NCI-H2107 (cell line): ENCODE results near the gene ATP6V1F.

Source experiments
- DNase-seq: peaks from one replicate; lab custom pipeline; 2025; lab: John Stamatoyannopoulos, UW

ATP6V1F gene

GRCh38 chr7:128882134-128882533 lies 19.5 kb downstream of the ATP6V1F start:
- DNase-seq: no peak

DNA sequence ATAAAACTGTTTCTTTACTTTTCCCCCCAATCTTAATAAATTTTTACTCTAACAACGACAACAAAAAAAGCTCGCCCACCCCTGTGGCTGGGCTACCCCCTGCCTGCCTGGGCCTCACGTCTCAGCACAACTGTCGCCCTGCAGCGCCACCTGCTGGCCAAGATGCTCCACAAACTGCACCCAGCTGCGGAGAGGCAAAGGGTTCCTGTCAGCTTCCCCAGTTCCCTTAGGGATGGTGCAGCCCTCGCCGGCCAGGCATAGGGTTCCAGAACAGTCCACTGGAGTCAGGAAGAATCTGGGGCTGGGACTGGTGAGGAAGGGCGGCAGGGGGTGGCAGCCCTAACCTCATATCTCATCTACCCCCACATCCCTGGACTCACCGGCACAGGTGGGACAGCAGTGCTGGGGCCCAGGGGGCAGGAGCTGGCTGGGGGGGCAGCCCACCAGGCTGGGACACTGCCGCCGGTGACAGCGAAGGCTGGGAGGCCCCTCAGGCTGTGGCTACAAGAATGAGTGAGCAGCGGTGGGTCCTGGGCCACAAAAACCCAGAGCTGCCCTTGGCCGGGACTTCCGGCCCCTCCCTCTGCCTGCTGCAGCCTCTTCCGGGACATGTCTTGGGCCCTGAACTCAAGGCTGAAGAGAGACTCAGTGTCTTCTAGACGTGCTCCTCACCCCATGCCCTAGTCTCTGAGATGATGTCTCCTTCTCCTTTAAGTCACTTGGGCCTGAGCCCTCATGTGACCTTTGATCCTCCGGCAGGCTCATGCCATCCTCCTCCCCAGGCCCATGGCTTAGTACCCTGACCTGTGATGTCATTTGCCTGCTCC lies 21.2 kb downstream of the ATP6V1F start:
- no peak for DNase-seq

DNA sequence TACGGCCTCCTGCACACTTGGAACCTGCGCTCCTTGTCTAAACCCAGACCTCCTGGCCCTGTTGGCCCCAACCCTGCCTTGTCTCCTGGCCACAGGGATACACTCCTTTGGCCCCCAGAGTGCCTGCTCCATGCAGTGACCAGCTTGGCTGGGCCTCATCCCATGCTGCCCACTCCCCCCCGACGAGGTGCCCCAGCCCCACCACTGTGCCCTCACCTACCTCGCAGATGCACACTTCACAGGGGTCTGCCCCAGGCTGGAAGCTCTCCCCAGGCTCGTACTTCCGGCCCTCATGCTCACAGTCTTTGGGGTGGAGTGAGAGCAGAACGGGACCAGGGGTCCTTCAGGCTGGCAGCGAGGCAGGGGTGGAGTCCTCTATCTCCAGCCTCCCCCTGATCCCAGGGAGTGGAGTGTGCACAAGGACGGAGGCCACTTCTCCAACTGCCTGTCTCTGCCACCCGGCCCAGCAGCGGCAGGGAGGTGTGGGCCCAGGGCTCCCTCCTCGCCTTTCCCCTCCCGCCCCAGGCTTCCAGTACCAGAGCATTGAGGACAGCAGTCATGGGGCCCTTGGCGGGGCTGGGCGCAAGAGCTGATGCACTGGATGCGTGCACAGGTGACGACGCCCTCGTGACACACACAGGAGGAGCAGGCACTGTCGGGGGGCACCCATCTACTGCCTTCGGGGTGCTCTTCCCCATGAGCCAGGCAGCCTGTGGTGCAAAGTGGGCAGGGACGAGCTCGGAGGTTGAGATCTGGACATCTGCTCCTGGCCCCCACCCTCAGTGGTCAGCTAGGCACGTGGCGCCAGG lies 22.1 kb downstream of the ATP6V1F start:
- no peak for DNase-seq

DNA sequence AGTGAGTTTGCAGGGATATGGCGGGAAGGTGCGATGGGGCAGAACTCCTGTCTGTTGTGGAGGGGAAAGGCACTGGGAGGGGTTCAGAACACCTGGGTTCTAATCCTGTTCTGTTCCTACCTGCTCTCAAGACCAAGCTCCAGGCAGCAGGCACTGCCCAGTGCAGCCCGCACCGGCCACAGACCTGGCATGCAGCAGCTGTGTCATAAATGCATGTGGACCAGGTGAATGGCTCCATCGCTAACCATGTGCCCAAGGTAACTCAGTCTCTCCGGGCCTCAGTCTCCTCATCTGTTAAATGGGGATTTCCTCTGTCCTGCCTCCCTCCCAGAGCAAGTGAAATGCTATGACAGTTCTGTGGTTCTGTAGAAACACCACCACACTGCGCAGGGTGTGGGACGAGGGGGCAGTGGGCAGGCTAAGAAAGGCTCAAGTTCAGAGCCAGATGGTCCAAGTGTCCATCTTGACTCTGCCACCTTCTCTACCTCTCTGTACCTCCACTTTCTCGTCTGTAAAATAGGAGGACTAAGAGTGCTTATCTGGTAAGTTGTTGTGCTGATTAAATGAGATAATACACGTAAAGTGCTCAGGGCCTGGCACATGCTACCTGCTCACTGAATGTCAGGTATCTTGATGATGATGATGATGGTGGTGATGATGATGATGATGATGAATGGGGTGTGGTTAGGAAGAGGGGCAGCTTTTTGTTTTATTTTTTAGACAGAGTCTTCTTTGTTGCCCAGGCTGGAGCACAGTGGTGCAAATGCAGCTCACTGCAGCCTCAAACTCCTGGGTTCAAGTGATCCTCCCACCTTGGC lies 22.9 kb downstream of the ATP6V1F start:
- DNase-seq: no peak

DNA sequence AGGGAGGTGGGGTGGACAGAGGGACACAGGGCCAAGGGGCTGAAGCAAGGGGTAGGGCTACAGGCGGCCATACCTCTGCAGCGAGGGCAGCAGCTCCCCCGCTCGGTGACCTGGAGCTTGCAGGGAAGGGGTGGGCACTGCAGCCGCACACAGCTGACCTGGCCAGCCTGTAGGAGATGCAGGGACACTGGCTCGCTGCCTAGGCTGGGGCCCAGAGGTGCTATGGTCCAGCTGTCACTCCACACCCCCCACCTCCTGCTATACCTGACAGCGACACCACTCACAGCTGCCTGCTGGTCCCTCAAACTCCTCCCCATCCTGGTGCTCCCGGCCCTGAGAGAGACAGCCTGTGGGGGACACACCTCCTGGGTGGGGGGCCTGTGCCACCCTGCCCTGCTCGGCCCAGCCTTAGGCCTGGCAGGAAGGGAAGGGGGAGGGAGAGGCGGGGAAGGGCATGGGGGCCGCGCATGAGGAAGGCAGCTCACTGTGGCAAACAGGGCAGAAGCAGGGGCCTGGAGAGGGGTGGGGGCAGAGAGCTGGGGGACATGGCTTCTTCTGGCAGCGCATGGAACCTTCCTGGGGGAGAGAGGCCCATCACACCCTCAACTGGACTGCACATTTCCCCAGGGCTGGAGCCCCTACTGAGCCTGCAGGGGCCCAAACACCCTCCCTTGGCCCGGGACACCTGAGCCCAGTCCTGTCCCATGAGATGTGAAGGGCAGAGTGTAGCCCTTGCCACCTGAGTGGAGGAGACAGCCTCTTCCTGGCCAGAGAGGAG lies 23.9 kb downstream of the ATP6V1F start:
- DNase-seq: no peak

- no peak for DNase-seq
These were observed 24.7 kb downstream of the ATP6V1F start for GRCh38 chr7:128887169-128888038.

GRCh38 chr7:128888039-128888755 lies 25.5 kb downstream of the ATP6V1F start:
- no peak for DNase-seq

- DNase-seq: no peak
These were observed 26.1 kb downstream of the ATP6V1F start for GRCh38 chr7:128888756-128889095.

GRCh38 chr7:128889121-128889520 lies 26.5 kb downstream of the ATP6V1F start:
- DNase-seq: no peak

DNA sequence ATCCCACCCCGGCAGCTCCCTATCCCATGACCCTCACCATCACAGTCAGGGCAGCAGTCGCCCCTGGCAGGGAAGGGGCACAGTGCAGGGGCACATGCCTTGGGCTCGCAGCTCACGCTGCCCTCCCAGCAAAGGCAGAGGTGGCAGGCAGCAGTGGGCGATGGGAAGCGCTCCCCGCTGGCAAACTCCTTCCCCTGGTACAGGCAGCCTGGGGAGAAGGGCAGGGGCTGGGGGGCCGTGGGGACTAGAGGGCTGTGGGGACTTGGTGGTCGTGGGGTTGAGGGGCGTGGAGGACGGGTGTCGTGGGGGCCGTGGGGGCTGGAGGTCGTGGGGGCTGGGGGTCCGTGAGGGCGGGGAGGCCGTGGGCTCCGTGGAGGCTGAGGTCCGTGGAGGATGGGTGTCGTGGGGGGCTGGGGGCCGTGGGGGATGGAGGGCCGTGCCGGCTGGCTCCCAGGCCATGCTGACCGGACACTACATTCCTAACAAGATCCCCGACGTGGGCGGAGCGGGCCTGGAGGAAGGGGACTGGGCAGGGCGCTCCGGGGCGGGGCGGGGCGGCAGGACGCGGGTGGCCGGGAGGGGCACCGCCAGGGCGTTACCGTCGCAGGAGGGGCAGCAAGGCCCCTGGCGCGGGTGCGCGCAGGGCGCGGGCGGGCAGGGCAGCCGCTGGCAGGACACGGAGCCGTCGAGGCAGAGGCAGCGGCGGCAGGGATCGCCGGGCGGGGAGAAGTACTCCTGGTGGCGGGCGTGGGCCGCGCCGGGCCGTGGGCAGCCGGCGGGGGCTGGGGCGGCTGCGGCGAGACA lies 27.9 kb downstream of the ATP6V1F start:
- no peak for DNase-seq

DNA sequence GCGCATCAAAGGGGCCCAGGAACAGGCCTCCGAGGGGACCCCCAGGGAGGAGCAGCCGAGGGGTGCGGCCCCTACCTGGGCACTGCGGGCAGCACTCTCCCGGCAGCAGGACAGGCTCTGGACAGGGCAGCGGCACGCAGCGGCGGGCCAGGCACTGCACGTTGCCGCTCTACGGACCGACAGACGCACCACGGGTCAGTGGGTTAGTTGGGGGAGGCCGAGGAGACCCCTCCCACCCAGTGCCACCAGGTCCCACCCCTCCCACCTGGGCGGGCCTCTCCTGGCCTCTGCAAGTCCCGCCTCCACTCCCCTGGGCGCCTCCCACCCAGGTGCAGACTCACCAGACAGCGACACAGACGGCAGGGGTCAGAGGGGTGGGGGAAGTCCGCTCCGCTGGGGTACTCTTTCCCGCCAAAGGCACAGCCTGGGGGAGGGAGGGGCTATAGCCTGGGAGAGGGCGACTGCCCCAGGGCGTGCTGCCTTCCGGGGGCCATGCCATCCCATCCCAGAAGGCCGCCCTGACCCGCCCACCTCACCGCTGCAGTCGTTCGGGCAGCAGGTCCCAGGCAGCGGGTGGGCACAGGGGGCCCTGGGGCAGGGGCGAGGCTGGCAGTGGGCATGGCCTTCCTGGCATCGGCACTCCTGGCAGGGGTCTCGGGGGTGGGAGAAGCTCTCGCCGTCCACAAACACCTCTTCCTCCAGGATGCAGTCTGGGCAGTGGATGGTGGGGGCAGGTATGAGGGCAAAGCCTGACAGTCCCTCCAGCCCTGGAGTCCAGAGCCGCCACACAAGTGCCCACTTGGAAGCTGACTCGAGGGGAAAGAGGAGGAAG lies 28.7 kb downstream of the ATP6V1F start:
- no peak for DNase-seq

DNA sequence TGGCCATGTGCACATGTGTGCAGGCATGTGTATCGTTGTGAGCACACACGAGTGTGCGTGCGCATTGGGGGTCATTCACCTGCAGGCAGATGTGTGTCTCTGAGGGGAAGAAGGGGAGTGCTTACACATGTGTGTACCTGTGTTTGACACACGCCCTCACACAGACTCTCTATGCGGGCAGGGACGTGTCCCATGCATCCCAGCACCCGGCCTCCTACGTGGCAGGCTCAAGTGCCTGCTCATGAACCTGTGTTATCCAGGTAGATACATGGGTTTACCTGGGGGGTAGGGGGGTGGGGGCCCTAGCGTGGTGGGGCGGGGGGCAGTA lies 29.2 kb downstream of the ATP6V1F start:
- no peak for DNase-seq

DNA sequence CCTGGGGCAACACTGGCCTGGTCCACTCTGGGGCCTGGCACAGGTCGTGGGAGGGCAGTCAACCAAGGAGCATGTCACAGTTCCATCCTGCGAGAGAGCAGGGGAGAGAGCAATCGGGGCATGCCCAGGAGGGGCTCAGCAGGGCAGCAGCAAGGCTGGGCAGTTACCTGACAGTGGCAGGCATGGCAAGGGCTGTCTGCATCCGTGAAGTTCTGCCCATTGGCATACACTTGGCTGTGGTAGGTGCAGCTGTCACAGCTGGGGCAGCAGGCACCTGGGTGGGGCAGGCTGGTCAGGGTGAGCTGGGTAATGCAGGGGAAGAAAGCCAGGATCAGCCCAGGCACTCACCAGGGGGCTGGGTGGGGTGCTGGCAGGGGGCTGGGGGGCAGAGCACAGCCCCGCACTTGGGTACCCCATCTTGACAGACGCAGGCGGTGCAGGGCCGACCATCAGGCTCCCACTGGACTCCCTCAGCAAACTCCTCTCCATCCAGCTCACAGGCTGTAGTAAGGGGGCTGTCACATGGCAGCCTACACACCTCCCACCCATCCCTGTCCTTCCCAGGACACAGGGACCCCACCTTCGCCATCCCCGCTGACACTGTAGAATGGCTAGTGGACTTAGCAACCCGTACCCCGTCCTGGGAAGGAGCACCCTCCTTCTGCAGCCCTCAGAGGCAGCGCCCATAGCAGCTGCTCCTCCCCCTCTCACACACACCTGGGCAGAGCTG lies 30.0 kb downstream of the ATP6V1F start:
- DNase-seq: no peak

DNA sequence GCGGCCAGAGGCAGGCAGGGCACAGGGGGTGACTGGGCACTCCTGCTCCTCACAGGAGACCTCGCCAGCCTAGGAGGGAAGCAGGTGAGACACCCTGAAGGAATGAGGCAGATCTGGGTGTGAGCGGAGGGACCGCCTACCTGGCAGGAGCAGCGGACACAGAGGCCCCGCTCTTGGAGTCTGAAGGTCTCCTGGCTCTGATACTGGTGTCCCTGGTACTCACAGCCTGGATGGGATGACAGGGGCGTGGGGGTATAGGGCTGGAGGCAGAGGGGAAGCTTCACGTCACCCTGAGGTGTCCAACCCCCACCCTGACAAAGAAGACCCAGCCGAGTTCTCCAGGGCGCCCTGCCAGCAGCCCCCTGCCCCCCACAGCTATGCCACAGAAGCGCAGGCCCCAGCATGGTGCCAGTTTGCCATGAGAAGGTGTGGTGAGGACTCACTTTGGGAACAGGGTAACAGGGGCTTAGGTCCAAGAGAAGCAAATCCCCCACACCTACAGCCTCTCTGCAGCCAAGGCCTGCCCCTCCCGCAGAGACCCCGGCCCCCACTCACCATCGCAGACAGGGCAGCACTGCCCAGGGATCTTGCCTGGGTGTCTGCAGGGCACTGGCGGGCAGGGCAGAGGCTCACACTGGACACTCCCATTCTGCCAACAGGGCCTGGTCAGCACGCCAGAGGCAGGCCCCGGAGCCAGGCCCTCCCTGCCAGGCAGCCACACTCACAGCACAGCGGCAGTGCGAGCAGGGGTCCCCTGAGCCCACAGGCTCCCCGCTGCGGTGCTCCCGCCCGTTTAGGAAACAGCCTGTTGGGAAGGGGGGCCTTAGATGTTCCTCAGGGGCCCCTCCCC lies 30.8 kb downstream of the ATP6V1F start:
- no peak for DNase-seq

GRCh38 chr7:128894101-128894440 lies 31.4 kb downstream of the ATP6V1F start:
- DNase-seq: no peak

- no peak for DNase-seq
These were observed 32.7 kb downstream of the ATP6V1F start for GRCh38 chr7:128895320-128895719.

DNA sequence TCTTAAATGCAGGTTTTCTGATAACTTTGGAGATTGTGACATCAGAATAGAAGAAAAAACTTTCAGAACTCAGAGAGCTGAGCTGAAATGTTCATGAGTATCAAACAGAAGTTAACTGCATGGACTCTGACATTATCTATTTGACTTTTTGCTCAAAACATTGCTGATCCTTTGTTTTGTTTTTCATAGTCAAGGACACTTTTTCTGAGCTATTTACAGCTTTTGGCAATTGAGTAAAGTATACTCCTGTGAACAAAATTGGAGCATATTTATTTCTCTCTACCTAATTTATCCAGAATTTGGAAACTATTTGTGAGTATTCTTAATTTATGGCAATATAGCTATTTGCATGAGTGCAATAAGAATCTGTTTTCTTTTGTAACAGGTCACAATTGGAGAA lies 36.7 kb downstream of the ATP6V1F start:
- DNase-seq: no peak
